Progenitor cell of endocrine pancreas (in vitro differentiated cells): ENCODE measurements around the gene FSCN2. TPM values are rescaled to one million over a fixed set of nuclear protein-coding genes. Genes with fewer than 3 reads are reported as not detected.

ENCODE experiments used
- DNase-seq: peaks from one replicate; pipeline ENCODE4 v3.0.0; 2021; ENCODE audit warnings: low spot score; ENCODE audit not compliant: unreplicated experiment
- H3K27ac Mint-ChIP-seq: 2 replicates; pipeline ENCODE4 v1.8.0; 2021; ENCODE audit warnings: mild to moderate bottlenecking, moderate library complexity, mixed read lengths
- H3K27me3 Mint-ChIP-seq: 2 replicates; pipeline ENCODE4 v1.8.0; 2021; ENCODE audit warnings: mixed read lengths
- H3K36me3 Mint-ChIP-seq: 2 replicates; pipeline ENCODE4 v1.8.0; 2022; ENCODE audit warnings: mixed read lengths; ENCODE audit not compliant: insufficient read depth
- H3K4me1 Mint-ChIP-seq: 2 replicates; pipeline ENCODE4 v1.8.0; 2021; ENCODE audit warnings: low read depth, mixed read lengths
- H3K4me3 Mint-ChIP-seq: 2 replicates; pipeline ENCODE4 v1.8.0; 2021; ENCODE audit warnings: low read depth, mild to moderate bottlenecking, moderate library complexity, mixed read lengths
- H3K9me3 Mint-ChIP-seq: 2 replicates; pipeline ENCODE4 v1.8.0; 2021; ENCODE audit warnings: low read depth, mixed read lengths
- CTCF ChIP-seq: fragments of 200-600 bp; sonication (generic); IDR thresholded peaks from one replicate; pipeline ENCODE4 v1.5.0; 2021; ENCODE audit warnings: antibody characterized with exemption, mild to moderate bottlenecking; ENCODE audit not compliant: unreplicated experiment
- total RNA-seq: library from RNA; stranded (reverse); gene quantifications from 2 replicates; pipeline ENCODE4 v1.2.1, GENCODE V29; 2021

Gene FSCN2
- total RNA-seq, 1 donor from 2014 or later, result 5.3 TPM

- DNase-seq, result peak; percentile 52
- Mint-ChIP-seq H3K27me3 (peaks cover 9% of the 10 kb centered on the region), H3K4me1 (no peaks in the 10 kb centered on the region), H3K4me3 (no peak overlapping the region), H3K9me3 (no peaks in the 10 kb centered on the region), H3K36me3 (no peaks in the 10 kb centered on the region), H3K27ac (no peak overlapping the region)
- peak; percentile 78 for TF ChIP-seq CTCF
These were observed 9.2 kb downstream of the FSCN2 start for GRCh38 chr17:81537343-81537855.

- TF ChIP-seq CTCF, result no peak
- no peak overlapping the region for H3K27ac Mint-ChIP-seq
- DNase-seq, result no peak
- H3K27me3 Mint-ChIP-seq, result peaks cover 9% of the 10 kb centered on the region
- no peaks in the 10 kb centered on the region for H3K4me1 Mint-ChIP-seq
- no peak overlapping the region for H3K4me3 Mint-ChIP-seq
- H3K36me3 Mint-ChIP-seq, result no peaks in the 10 kb centered on the region
- H3K9me3 Mint-ChIP-seq, result no peaks in the 10 kb centered on the region
These were observed 9.8 kb downstream of the FSCN2 start for GRCh38 chr17:81537856-81538555.

GRCh38 chr17:81538651-81539570 is 10.7 kb downstream of the FSCN2 start:
- H3K9me3 Mint-ChIP-seq, result no peaks in the 10 kb centered on the region
- DNase-seq, result no peak
- no peak for TF ChIP-seq CTCF
- peaks cover 4% of the 10 kb centered on the region for H3K27me3 Mint-ChIP-seq
- H3K4me1 Mint-ChIP-seq, result no peaks in the 10 kb centered on the region
- no peaks in the 10 kb centered on the region for H3K36me3 Mint-ChIP-seq
- no peak overlapping the region for H3K27ac Mint-ChIP-seq
- H3K4me3 Mint-ChIP-seq, result no peak overlapping the region

GRCh38 chr17:81539571-81539900 is 11.4 kb downstream of the FSCN2 start:
- H3K4me1 Mint-ChIP-seq, result no peaks in the 10 kb centered on the region
- no peaks in the 10 kb centered on the region for H3K36me3 Mint-ChIP-seq
- H3K9me3 Mint-ChIP-seq, result no peaks in the 10 kb centered on the region
- H3K4me3 Mint-ChIP-seq, result no peak overlapping the region
- peaks cover 4% of the 10 kb centered on the region for H3K27me3 Mint-ChIP-seq
- TF ChIP-seq CTCF, result no peak
- no peak overlapping the region for H3K27ac Mint-ChIP-seq
- DNase-seq, result no peak

GRCh38 chr17:81539961-81540675 is 11.9 kb downstream of the FSCN2 start:
- Mint-ChIP-seq H3K4me3 (no peak overlapping the region), H3K36me3 (no peaks in the 10 kb centered on the region), H3K4me1 (no peaks in the 10 kb centered on the region), H3K27ac (no peak overlapping the region), H3K27me3 (peaks cover 4% of the 10 kb centered on the region), H3K9me3 (no peaks in the 10 kb centered on the region)
- TF ChIP-seq CTCF, result no peak
- DNase-seq, result no peak
